RWPE1 (cell line): ENCODE measurements around the gene ARHGAP40.

ENCODE experiments used
- CTCF ChIA-PET: fragments of 350-600 bp; sonication (Branson Sonifier 250); formaldehyde crosslinking; extraction: SDS; loops from one replicate; lab custom pipeline; 2021; lab: Yijun Ruan, JAX
- POLR2A ChIA-PET: fragments of 400-600 bp; formaldehyde crosslinking; extraction: SDS; loops from one replicate; lab custom pipeline; 2020; ENCODE audit warnings: antibody characterized with exemption; ENCODE audit not compliant: low non-redundant PET; lab: Yijun Ruan, JAX
- DNase-seq: peaks from one replicate; pipeline ENCODE4 v3.0.0; 2012; ENCODE audit warnings: low spot score
- H3K27ac ChIP-seq: fragments of 450-650 bp; 2 replicates; pipeline ENCODE4 v1.5.1; 2017
- CTCF ChIP-seq: fragments of 450-650 bp; conservative IDR thresholded peaks from 2 replicates; pipeline ENCODE4 v1.5.1; 2017; ENCODE audit warnings: low read depth, mild to moderate bottlenecking

The ARHGAP40 gene

GRCh38 chr20:38697306-38697705, 95.7 kb downstream of the ARHGAP40 start:
- no peak for DNase-seq
- TF ChIP-seq CTCF: no peak
- no peak overlapping the region for H3K27ac ChIP-seq
- CTCF ChIA-PET: interaction anchor here (0.5 to 1.2 kb wide), 4 partner anchors 24 to 340 kb away, joined by 3 to 4 read pairs (median 3); no protein-coding TSS in a partner anchor
- POLR2A ChIA-PET: no interaction called here

- no peak overlapping the region for H3K27ac ChIP-seq
- ChIA-PET POLR2A (no interaction called here), CTCF (interaction anchor here (0.7 kb wide), 1 partner anchor 50 kb away, joined by 3 read pairs; no protein-coding TSS in a partner anchor)
- DNase-seq: no peak
- no peak for TF ChIP-seq CTCF
Measured at GRCh38 chr20:38698541-38698940, 96.9 kb downstream of the ARHGAP40 start.

GRCh38 chr20:38700141-38700540, 98.5 kb downstream of the ARHGAP40 start:
- TF ChIP-seq CTCF: no peak
- no peak for DNase-seq
- no peak overlapping the region for H3K27ac ChIP-seq
- ChIA-PET CTCF (no interaction called here), POLR2A (no interaction called here)
